Osteocyte (in vitro differentiated cells): ENCODE data around the gene MRPL9. TPM values are rescaled to one million over a fixed set of nuclear protein-coding genes. Genes with fewer than 3 reads are reported as not detected.

Experiments
- DNase-seq: peaks from one replicate; pipeline ENCODE4 v3.0.0; 2021; ENCODE audit warnings: mixed read lengths; ENCODE audit not compliant: unreplicated experiment; ENCODE audit errors: extremely low spot score
- H3K27ac Mint-ChIP-seq: one replicate; pipeline ENCODE4 v1.8.0; 2021; ENCODE audit warnings: mild to moderate bottlenecking, mixed read lengths; ENCODE audit not compliant: unreplicated experiment
- H3K27me3 Mint-ChIP-seq: one replicate; pipeline ENCODE4 v1.8.0; 2021; ENCODE audit warnings: mixed read lengths; ENCODE audit not compliant: unreplicated experiment
- H3K36me3 Mint-ChIP-seq: one replicate; pipeline ENCODE4 v1.8.0; 2021; ENCODE audit warnings: mixed read lengths; ENCODE audit not compliant: unreplicated experiment
- H3K4me1 Mint-ChIP-seq: one replicate; pipeline ENCODE4 v1.8.0; 2021; ENCODE audit warnings: mixed read lengths; ENCODE audit not compliant: unreplicated experiment
- H3K4me3 Mint-ChIP-seq: one replicate; pipeline ENCODE4 v1.8.0; 2021; ENCODE audit warnings: mild to moderate bottlenecking, moderate library complexity, mixed read lengths; ENCODE audit not compliant: unreplicated experiment
- H3K9me3 Mint-ChIP-seq: one replicate; pipeline ENCODE4 v1.8.0; 2021; ENCODE audit warnings: mixed read lengths; ENCODE audit not compliant: unreplicated experiment
- CTCF ChIP-seq: fragments of 200-600 bp; sonication (generic); IDR thresholded peaks from 2 replicates; pipeline ENCODE4 v1.5.0; 2021; ENCODE audit warnings: antibody characterized with exemption, mild to moderate bottlenecking, moderate library complexity
- total RNA-seq: library from RNA; stranded (reverse); gene quantifications from 2 replicates; pipeline ENCODE4 v1.2.1, GENCODE V29; 2021

Gene MRPL9
- total RNA-seq, 1 donor from 2014 or later: 67.4 TPM

- no peak for TF ChIP-seq CTCF
- Mint-ChIP-seq H3K4me3 (no peak overlapping the region), H3K27me3 (peaks cover 66% of the 10 kb centered on the region), H3K4me1 (no peaks in the 10 kb centered on the region), H3K27ac (no peak overlapping the region), H3K36me3 (no peaks in the 10 kb centered on the region), H3K9me3 (no peaks in the 10 kb centered on the region)
- DNase-seq: no peak
Measured at GRCh38 chr1:151807766-151808165, 44.5 kb upstream of the MRPL9 start.

GRCh38 chr1:151807131-151807530 is 43.8 kb upstream of the MRPL9 start:
- peak; percentile 80 for DNase-seq
- Mint-ChIP-seq H3K9me3 (no peaks in the 10 kb centered on the region), H3K36me3 (no peaks in the 10 kb centered on the region), H3K27me3 (peaks cover 65% of the 10 kb centered on the region), H3K27ac (no peak overlapping the region), H3K4me3 (no peak overlapping the region), H3K4me1 (no peaks in the 10 kb centered on the region)
- TF ChIP-seq CTCF: no peak

- TF ChIP-seq CTCF: no peak
Measured at GRCh38 chr1:151806170-151806569, 42.9 kb upstream of the MRPL9 start.

GRCh38 chr1:151805066-151805820 is 41.9 kb upstream of the MRPL9 start, which contains the start of gene LINGO4:
LINGO4 (minus strand) TSS chr1:151805419; CDS start chr1:151802704, 2,715 bp downstream.
- Mint-ChIP-seq H3K4me1 (no peaks in the 10 kb centered on the region), H3K4me3 (no peak within 1 kb of the TSS), H3K27me3 (peaks cover 67% of the 10 kb centered on the region), H3K9me3 (no peaks in the 10 kb centered on the region), H3K27ac (no peak within 1 kb of the TSS), H3K36me3 (no peaks in the 10 kb centered on the region)
- TF ChIP-seq CTCF: no peak
- no peak for DNase-seq

More at GRCh38 chr1:151806170-151806569, 42.9 kb upstream of the MRPL9 start:
- Mint-ChIP-seq H3K9me3 (no peaks in the 10 kb centered on the region), H3K4me1 (no peaks in the 10 kb centered on the region), H3K36me3 (no peaks in the 10 kb centered on the region), H3K27me3 (peaks cover 65% of the 10 kb centered on the region), H3K27ac (no peak overlapping the region), H3K4me3 (no peak overlapping the region)
- peak; percentile 81 for DNase-seq

GRCh38 chr1:151803915-151804314 is 40.6 kb upstream of the MRPL9 start:
- Mint-ChIP-seq H3K4me3 (no peak overlapping the region), H3K27ac (no peak overlapping the region), H3K36me3 (no peaks in the 10 kb centered on the region), H3K9me3 (no peaks in the 10 kb centered on the region), H3K4me1 (no peaks in the 10 kb centered on the region), H3K27me3 (peaks cover 75% of the 10 kb centered on the region)
- DNase-seq: no peak
- TF ChIP-seq CTCF: no peak
